Measurements from ENCODE around the gene METTL1. TPM values are rescaled to one million over a fixed set of nuclear protein-coding genes. Genes with fewer than 3 reads are reported as not detected.
A peak's percentile ranks its signal among the peaks of the same experiment; 100 is the strongest.

Gene METTL1
- total and polyA plus RNA-seq, 8 donors, result 4.4 to 37.9 (median 15.4) TPM

GRCh38 chr12:57752668-57753000, 19.3 kb downstream of the METTL1 start:
- intact Hi-C loops (cut with DNase I; ENCODE audit: low total_unique reads), result no loop called here
- WGBS, 5 donors, result 0 to 4% (median 1%) methylated on average over 5 of the region's 5 CpGs
- Histone ChIP-seq H3K36me3 (peaks cover 16 to 38% (median 34%) of the 10 kb centered on the region in 4 donors), H3K4me3 (peak overlapping the region; percentile 61 to 81 (median 72)), H3K4me1 (peaks cover 27 to 53% (median 47%) of the 10 kb centered on the region in 4 donors), H3K9me3 (no peaks in the 10 kb centered on the region), H3K27me3 (no peaks in the 10 kb centered on the region), H3K27ac (peak overlapping the region; percentile 74 to 91 (median 89))
- TF ChIP-seq POLR2AphosphoS5 (IDR thresholded peaks at IDR 0.05) (no peak), EP300 (IDR thresholded peaks at IDR 0.05) (no peak), POLR2A (IDR thresholded peaks at IDR 0.05) (no peak), CTCF (IDR thresholded peaks at IDR 0.05) (no peak)
- DNase-seq, result no peak

- peak; percentile 98 to 100 for DNase-seq
- no peaks in the 10 kb centered on the region for H3K27me3 ChIP-seq
- intact Hi-C loops (cut with DNase I; ENCODE audit: low total_unique reads), result no loop called here
- 0% methylated on average over 50 to 58 of the region's 58 CpGs for WGBS, 5 donors
- H3K27ac ChIP-seq, result peak within 1 kb of the TSS; percentile 86 to 91 (median 90)
- H3K9me3 ChIP-seq, result no peaks in the 10 kb centered on the region
- peak in 1 of 4 donors; percentile 62 for TF ChIP-seq POLR2A (IDR thresholded peaks at IDR 0.05)
- TF ChIP-seq POLR2AphosphoS5 (IDR thresholded peaks at IDR 0.05), result peak; percentile 81 to 97 (median 94)
- no peak for TF ChIP-seq CTCF (IDR thresholded peaks at IDR 0.05)
- no peak for TF ChIP-seq EP300 (IDR thresholded peaks at IDR 0.05)
- H3K36me3 ChIP-seq, result peaks cover 21 to 40% (median 38%) of the 10 kb centered on the region in 4 donors
- H3K4me3 ChIP-seq, result peak within 1 kb of the TSS; percentile 61 to 81 (median 72)
- peaks cover 27 to 52% (median 47%) of the 10 kb centered on the region in 4 donors for H3K4me1 ChIP-seq
Observed at GRCh38 chr12:57751788-57752667, 19.9 kb downstream of the METTL1 start, which contains the start of gene CDK4. Gene CDK4, minus strand, starts transcription at chr12:57752310. Its CDS starts 593 bp downstream, at chr12:57751717.

- peak overlapping the region; percentile 86 to 91 (median 90) for H3K27ac ChIP-seq
- H3K4me1 ChIP-seq, result peaks cover 23 to 48% (median 42%) of the 10 kb centered on the region in 4 donors
- H3K36me3 ChIP-seq, result peaks cover 25 to 46% (median 44%) of the 10 kb centered on the region in 4 donors
- WGBS, 5 donors, result 8 to 13% (median 12%) methylated on average over 7 to 8 of the region's 8 CpGs
- TF ChIP-seq CTCF (IDR thresholded peaks at IDR 0.05) (no peak), POLR2A (IDR thresholded peaks at IDR 0.05) (no peak), EP300 (IDR thresholded peaks at IDR 0.05) (no peak), POLR2AphosphoS5 (IDR thresholded peaks at IDR 0.05) (no peak)
- intact Hi-C loops (cut with DNase I; ENCODE audit: low total_unique reads), result no loop called here
- H3K9me3 ChIP-seq, result no peaks in the 10 kb centered on the region
- no peaks in the 10 kb centered on the region for H3K27me3 ChIP-seq
- peak in 1 of 2 donors; percentile 36 for DNase-seq
- H3K4me3 ChIP-seq, result peak overlapping the region; percentile 61 to 81 (median 72)
Observed at GRCh38 chr12:57751432-57751787, 20.5 kb downstream of the METTL1 start.

- H3K9me3 ChIP-seq, result no peaks in the 10 kb centered on the region
- no peaks in the 10 kb centered on the region for H3K27me3 ChIP-seq
- DNase-seq, result no peak
- H3K4me1 ChIP-seq, result peaks cover 17 to 48% (median 40%) of the 10 kb centered on the region in 4 donors
- intact Hi-C loops (cut with DNase I; ENCODE audit: low total_unique reads), result no loop called here
- H3K4me3 ChIP-seq, result peak overlapping the region; percentile 61 to 81 (median 72)
- 81 to 91% (median 88%) methylated on average over 15 of the region's 15 CpGs for WGBS, 5 donors
- H3K27ac ChIP-seq, result peak overlapping the region in 4 of 5 donors; percentile 86 to 91 (median 90)
- no peak for TF ChIP-seq POLR2AphosphoS5 (IDR thresholded peaks at IDR 0.05)
- TF ChIP-seq POLR2A (IDR thresholded peaks at IDR 0.05), result no peak
- TF ChIP-seq EP300 (IDR thresholded peaks at IDR 0.05), result no peak
- no peak for TF ChIP-seq CTCF (IDR thresholded peaks at IDR 0.05)
- peaks cover 25 to 49% (median 46%) of the 10 kb centered on the region in 4 donors for H3K36me3 ChIP-seq
Observed at GRCh38 chr12:57750561-57751431, 21.1 kb downstream of the METTL1 start.
